ENCODE data around the gene CHST11.

- TF ChIP-seq POLR2A (IDR thresholded peaks at IDR 0.05): no peak
- TF ChIP-seq EP300 (IDR thresholded peaks at IDR 0.05): no peak
- TF ChIP-seq POLR2AphosphoS5 (IDR thresholded peaks at IDR 0.05): no peak
- TF ChIP-seq CTCF (IDR thresholded peaks at IDR 0.05): no peak
Measured at GRCh38 chr12:104488374-104488773, 31.6 kb downstream of the CHST11 start.

Data from sigmoid colon (tissue), 4 donors.